GM21786 (cell line): ENCODE measurements around the gene SEMA6B.
"Not testable (repeated sequence)": the region's sequence is repeated elsewhere in the genome, so short reads cannot be mapped to it uniquely, and the experiment has no call there.

Source experiments
- ATAC-seq: cut with Tn5 transposase; IDR thresholded peaks from one replicate; pipeline ENCODE4 v1.9.1; 2021; ENCODE audit not compliant: unreplicated experiment

SEMA6B gene, protein sequence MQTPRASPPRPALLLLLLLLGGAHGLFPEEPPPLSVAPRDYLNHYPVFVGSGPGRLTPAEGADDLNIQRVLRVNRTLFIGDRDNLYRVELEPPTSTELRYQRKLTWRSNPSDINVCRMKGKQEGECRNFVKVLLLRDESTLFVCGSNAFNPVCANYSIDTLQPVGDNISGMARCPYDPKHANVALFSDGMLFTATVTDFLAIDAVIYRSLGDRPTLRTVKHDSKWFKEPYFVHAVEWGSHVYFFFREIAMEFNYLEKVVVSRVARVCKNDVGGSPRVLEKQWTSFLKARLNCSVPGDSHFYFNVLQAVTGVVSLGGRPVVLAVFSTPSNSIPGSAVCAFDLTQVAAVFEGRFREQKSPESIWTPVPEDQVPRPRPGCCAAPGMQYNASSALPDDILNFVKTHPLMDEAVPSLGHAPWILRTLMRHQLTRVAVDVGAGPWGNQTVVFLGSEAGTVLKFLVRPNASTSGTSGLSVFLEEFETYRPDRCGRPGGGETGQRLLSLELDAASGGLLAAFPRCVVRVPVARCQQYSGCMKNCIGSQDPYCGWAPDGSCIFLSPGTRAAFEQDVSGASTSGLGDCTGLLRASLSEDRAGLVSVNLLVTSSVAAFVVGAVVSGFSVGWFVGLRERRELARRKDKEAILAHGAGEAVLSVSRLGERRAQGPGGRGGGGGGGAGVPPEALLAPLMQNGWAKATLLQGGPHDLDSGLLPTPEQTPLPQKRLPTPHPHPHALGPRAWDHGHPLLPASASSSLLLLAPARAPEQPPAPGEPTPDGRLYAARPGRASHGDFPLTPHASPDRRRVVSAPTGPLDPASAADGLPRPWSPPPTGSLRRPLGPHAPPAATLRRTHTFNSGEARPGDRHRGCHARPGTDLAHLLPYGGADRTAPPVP

DNA sequence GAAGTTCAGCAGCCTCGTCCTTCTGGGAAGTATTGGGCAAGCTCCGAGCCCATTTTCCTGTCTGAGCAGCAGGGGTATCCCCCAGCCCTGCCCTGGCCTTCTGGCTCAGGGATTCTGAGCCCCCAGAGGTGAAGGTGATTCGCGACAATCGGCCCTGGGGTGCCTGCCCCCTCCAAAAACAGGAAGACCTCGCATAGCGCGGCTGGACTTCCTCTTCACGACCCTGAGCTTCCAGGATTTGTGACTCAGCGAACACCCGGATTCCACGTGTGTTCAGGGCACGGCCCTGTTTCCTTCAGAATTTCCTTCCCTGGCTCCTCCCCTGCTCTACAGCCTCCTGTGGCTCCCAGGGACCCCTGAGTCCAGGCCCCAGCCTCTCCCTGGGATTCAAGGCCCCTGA, at the start of gene SEMA6B:
TSS of gene SEMA6B (minus strand) at position 116 of the 400 bp plus-strand sequence. CDS start 1,227 bp downstream, outside the sequence.
- no peak for ATAC-seq

DNA sequence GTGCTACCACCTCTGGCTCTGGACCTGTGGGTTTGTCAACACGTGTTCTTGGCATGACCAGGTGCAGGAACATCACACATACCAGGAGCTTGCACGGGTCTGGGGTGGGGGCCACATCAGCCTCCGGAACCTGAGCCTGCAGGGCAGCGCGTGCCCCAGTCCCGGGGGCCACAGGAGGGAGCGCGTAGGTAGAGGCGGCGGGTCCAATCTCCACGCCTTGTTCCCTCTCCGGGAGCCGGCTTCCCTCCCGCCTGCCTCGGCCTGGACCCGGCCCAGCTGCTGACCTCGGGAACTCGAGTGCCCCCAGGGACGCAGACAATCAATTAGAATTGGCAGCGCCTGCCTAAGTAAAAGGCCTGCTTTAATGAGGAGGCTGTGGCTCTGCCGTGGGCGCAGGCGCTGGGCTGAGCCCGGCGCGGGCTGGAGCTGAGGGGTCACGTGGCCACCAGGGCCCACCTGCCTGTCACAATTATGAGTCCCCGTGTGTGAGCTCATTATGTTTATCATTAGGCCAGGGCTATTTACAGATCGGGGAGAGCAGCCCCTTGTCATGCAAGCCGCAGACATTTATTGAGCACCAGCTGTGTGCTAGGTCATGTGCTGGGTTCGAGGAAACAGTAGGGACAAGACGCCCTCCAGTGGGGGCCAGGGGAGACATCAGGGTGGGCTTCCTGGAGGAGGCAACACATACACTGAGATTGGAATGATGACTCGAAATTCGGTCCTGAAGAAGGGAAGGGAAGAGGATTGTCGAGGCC, 47.6 kb upstream of the SEMA6B start:
- ATAC-seq, result no peak

DNA sequence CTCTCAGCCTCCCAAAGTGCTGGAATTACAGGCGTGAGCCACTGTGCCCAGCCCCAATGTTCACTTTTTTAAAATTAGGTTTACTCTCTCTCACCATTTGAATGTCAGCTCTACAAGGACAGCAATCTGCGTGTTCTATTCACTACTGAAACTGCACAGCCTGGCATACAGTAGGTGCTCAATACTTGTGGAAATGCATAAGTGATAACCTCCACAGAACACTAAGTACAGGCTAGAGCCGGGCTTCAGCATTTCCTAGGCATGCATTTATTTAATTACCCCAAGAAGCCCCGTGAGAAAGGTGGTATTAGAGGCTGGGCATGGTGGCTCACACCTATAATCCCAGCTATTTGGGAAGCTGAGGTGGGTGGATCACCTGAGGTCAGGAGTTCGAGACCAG, 46.7 kb upstream of the SEMA6B start:
- no peak for ATAC-seq

DNA sequence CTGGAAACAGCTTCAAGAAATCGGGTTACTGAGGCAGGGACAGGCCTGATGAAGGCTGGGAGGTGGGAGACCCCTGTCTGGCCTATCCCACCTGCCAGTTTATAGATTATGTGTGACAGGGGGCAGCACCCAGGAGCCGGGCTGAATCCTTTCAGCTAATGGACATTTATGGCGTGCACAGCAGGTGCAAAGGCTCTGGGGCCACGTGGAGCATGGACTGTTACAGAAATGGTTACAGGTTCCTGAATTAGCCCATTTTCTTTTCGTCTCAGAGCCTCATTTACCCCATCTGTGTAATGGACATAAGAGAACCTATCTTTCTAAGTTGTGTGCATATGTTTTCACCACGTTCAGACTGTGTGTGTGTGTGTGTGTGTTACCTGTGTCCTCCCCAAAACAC, 45.4 kb upstream of the SEMA6B start:
- no peak for ATAC-seq

DNA sequence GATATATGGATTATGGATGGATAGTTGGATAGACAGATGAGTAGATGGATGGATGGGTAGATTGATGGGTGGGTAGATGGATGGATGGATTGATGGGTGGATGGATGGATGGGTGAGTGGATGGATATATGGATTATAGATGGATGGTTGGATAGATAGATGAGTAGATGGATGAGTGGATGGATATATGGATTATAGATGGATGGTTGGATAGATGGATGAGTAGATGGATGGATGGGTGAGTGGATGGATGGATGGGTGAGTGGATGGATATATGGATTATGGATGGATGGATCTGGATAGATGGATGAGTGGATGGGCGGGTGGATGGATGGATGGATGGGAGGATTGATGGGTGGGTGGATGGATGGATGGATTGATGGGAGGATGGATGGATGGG, 43.4 kb upstream of the SEMA6B start:
- no peak for ATAC-seq

DNA sequence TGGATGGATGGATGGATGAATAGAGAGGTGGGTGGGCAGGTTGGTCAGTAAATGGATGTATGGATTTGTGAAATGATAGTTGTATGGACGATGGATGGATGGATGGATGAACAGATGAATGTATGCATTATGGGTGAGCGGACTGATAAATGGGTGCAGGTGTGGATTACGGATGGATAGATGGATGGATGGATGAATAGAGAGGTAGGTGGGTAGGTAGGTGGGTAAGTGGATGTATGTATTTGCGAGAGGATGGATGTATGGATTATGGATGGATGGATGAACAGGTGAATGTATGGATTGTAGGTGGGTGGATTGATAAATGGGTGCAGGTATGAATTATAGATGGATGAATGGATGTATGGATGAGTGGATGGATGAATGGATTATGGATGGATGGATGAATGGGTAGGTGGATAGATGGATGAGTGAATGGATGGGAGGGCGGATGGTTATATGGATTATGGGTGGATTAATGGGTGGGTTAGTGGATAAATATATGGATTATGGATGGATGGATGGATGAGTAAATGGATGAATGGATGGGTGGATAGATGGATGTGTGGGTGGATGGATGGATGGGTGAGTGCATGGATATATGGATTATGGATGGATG, 42.8 kb upstream of the SEMA6B start:
- no peak for ATAC-seq

DNA sequence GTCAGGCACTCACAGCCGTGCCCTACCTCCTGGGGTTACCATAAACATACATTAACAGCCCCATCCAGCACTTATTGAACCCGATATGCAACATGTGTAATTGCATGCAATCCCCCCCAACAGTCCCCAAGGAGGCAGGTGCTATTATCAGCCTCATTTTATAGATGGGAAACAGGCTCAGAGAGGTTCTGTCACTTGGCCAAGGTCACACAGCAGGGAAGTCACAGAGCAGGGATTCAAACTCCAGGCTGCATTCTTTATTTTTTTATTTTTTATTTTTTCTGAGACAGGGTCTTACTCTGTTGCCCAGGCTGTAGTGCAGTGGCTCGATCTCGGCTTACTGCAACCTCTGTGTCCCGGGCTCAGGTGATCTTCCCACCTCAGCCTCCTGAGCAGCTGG, 41.4 kb upstream of the SEMA6B start:
- ATAC-seq, result no peak

DNA sequence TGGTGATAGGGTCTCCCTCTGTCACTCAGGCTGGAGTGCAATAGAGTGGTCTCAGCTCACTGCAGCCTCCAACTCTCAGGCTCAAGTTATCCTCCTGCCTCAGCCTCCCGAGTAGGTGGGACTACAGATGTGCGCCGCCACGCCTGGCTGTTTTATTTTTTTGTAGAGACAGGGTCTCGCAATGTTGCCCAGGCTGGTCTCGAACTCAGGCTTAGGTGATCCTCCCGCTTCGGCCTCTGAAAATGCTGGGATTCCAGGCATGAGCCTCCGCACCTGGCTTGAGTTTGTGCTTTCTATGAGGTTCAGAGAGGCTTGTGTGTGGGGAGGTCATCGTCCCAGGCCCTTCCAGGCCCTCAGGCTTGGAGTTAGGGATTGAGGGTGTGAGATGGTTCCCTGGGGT, 40.6 kb upstream of the SEMA6B start:
- no peak for ATAC-seq

DNA sequence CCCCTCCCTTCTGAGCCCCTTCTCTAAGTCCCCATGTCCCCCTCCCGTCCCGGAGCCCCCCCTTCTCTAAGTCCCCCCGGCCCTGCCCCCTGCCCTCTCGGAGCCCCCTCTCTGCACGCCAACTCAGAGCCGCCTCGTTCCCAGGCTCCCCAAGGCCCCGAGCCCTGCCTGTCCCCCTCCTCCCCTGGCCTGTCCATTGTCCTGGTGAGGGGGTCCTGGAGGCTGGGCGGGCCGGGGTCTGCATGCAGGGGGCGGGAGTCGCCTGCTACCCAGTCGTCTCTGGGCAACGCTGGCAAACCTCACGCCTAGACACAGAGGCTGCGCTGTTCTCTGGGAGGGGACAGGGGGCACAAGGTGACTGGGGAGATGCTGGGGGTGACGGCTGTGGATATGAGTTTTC, 39.2 kb upstream of the SEMA6B start:
- ATAC-seq, result no peak

DNA sequence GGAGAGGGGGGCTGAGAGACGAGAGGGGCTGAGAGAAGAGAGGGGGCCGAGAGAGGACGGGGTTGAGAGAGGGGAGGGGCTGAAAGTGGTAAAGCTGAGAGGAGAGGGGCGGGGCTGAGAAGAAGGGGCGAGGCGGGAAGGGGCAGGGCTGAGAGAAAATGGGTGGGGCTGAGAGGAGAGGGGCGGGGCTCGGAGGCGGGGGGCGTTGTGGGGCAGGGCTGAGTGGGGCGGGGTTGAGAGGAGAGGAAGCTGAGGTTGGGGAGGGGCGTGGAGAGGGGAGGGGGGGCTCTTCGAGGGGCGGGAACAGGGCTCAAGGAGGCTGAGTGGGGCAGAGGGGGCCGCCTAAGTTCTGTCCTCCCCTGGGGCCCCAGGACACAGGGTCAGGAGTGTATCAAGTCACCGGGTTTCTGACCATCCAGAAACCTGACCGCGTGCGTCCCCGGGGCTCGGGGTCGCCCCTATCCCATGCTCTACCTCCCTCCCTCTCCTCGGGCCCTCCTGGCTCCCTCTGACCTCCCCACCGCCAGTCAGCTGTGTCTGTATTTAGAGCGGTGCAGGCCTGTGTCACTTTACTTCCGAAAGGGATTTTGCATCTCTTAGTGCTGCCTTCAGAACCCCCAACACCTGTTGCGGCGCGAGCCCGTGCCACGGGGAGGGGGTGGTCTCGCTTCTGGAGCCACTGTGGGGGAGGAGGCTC, 38.6 kb upstream of the SEMA6B start:
- ATAC-seq, result no peak

DNA sequence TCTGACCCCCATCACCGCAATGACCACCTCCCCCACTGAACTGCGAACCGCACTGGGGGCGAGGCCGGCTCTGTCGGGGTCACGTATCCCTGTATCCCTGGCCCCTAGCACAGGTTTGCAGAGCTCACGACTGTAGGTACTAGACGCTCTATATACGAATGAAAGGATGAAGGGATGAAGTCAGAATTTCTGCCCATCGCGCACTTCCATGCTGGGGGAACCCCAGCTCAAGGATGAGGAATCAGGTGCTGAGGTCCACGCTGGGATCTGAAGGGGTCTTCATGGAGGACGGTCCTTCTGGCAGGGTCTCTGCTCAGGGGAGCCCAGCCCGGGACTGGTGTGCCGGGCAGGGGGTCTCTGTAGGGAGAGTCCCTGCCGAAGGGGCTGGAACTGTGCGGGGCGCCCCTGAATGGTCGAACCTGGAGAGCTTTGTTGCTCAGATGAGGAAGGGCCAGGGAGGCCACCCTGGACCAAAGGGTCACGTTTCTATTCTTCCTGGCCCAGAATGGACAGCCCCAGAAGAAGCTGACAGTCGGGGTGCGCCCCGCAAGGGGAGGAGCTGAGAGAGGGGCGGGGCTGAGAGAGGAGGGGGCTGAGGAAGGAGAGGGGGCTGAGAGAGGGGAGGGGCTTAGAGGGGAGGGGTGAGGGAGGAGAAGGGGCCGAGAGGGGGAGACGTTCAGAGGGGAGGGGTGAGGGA, 37.9 kb upstream of the SEMA6B start:
- ATAC-seq, result no peak

DNA sequence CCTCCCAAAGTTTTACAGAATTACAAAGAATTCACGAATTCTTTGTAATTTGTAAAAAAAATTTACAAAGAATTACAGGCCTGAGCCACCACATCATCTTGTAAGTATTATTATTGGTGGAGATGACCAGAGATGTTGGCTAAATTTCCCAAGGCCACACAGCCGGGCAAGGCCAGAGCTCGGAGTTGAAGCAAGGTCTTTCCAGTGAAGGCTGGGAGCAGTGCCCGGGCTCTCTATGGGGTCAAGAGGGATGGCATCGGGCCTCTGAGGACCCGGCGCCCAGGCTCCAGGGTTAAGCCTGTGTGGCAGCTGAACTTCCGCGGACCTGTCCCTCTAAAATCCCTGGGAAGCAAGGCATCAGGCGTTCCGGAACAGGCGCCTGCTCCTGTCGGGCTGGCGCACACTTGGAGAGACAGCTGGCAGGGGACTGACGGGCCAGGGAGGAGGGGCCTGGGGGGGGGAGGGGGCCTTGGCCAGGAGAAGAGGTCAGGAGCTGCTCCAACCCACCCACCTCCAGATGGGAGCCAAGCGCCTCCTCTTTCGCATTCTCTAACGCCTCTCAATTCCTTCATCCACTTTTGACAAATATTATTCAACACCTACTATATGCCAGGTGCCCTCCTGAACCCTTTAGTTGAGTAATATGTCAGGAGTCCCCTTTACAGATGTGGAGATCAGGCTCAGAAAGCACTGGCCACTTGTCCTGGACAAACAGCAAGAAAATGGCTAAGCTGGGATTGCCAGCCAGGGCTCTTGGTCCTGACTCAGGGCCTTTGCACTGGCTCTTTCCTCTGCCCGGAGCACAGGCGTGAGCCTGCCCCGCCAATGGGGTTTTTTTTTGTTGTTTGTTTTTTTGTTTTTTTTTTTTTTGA, 36.8 kb upstream of the SEMA6B start:
- ATAC-seq, result no peak

DNA sequence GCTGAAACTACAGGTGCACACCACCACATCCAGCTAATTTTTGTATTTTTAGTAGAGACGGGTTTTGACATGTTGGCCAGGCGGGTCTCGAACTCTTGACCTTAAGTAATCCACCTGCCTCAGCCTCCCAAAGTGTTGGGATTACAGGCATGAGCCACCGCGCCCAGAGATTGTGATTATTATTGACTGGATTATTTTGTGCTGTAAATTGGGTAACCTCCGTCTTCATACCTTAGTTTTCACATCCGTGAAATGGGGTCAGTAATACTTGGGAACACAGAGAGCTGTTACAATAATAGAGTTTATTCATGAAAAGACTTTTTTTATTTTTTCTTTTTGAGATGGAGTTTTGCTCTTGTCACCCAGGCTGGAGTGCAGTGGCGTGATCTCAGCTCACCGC, 35.7 kb upstream of the SEMA6B start:
- ATAC-seq, result not testable (repeated sequence)

DNA sequence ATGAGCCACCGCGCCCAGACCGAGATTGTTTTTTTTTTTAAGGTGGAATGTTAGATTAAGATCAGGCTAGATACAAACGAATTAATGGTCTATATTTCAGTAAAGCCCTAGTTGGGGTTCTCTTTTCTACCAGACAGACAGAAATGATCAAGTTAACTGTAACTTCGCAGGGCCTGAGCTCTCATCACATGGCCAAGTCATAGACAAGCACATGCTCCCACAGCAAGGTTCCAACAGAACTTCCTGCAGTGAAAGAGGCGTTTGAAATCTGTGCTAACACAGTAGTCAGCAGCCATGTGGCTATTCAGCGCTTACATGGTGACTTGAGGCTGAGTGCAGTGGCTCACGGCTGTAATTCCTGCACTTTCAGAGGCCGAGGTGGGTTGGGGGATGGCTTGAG, 34.7 kb upstream of the SEMA6B start:
- no peak for ATAC-seq

DNA sequence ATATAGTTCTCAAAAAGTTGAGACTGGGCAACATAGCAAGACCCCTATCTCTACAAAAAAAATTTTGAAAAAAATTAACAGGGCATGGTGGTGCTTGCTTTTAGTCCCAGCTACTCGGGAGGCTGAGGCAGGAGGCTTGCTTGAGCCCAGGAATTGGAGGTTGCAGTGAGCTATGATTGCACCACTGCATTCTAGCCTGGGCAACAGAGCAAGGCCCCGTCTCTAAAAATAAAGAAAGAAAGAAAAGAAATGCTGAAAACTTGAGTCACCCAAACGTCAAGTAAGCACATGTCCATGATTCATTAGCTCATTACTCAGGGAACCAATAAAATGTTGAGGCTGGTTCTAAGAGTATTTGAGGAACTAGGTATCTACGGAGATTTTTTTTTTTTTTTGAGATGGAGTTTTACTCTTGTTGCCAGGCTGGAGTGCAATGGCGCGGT, 33.9 kb upstream of the SEMA6B start:
- ATAC-seq, result no peak

DNA sequence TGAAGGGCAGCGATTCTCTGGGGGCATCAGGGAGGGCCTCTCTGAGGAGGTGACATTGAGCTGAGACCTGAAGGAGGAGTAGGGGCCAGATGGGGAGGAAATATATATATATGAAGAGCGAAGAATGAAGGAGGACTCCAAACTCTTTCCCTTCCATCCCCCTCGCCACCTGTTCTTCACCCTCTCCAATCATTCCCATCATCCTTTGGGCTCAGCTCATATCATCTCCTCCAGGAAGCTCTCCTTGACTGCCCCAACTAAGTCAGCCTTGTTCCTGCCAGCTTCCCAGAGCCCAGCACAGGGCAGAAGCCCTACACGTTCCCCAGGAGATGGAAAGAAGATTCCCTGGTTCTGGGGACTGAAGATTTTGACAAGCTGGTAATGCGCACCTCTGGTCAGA, 33.0 kb upstream of the SEMA6B start:
- ATAC-seq, result no peak

DNA sequence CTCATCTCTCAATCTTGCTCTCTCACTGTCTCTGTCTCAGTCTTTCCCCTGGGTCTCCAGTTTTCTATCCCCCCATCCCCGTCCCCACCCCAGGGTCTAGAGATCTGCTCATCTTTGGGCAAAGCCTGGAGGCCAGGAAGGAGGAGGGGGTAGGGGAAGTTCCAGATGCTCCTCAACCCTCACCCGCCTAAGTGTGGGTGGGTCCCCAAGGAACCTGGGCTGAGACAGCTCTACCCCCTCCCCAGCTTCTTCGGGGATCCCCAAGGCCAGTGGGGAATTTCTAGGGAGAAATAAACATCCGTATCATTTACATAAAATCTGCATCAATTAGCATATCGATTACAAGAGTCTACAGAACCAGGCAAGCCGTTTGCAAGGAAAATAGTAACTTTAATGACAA, 31.8 kb upstream of the SEMA6B start:
- no peak for ATAC-seq

DNA sequence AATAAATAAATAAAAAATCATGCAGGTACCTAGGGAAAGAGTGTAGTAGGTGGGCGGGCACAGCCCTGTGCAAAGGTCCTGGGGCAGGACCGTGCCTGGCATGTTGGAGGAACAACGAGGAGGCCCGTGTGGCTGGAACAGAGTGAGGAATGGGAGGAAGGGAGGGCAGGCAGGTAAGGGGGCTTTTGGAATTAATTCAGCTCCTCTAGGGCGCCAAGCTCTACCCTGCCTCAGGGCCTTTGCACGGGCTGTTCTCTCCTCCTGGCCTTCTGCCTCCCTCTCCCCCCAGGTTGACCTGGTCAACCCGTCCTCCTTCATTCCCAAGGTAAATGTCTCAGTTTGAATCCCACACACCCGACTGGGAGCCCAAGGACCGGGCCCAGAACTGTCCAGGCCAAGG, 31.1 kb upstream of the SEMA6B start:
- ATAC-seq, result no peak
